GM23338 (cell line): Measurements from ENCODE around the gene CDC40. TPM values are rescaled to one million over a fixed set of nuclear protein-coding genes. Genes with fewer than 3 reads are reported as not detected.

Source experiments
- ATAC-seq: fragments of 200-7000 bp; cut with Tn5 transposase; 3 replicates; pipeline ENCODE4 v1.9.1; 2020
- DNase-seq: peaks from one replicate; pipeline ENCODE4 v3.0.0-alpha.2; 2015; ENCODE audit warnings: low spot score
- H2AFZ ChIP-seq: fragments of 200-600 bp; sonication (generic); 2 replicates; pipeline ENCODE4 v1.8.0; 2016; ENCODE audit warnings: antibody characterized with exemption, mild to moderate bottlenecking, moderate library complexity
- H3F3A ChIP-seq: fragments of 200-600 bp; sonication (generic); replicated peaks from 2 replicates; pipeline ENCODE4 v1.8.0; 2017; ENCODE audit warnings: antibody characterized with exemption, mixed run types, low read depth
- H3K27ac ChIP-seq: fragments of 200-600 bp; sonication (generic); 2 replicates; pipeline ENCODE4 v1.6.1; 2016; ENCODE audit warnings: low read depth
- H3K27me3 ChIP-seq: fragments of 200-600 bp; sonication (generic); 2 replicates; pipeline ENCODE4 v1.8.0; 2016; ENCODE audit warnings: mild to moderate bottlenecking, mixed run types, moderate library complexity; ENCODE audit not compliant: insufficient read depth
- H3K36me3 ChIP-seq: fragments of 200-600 bp; sonication (generic); 2 replicates; pipeline ENCODE4 v1.8.0; 2016; ENCODE audit warnings: mild to moderate bottlenecking; ENCODE audit not compliant: insufficient read depth
- H3K4me1 ChIP-seq: fragments of 200-600 bp; sonication (generic); 2 replicates; pipeline ENCODE4 v1.8.0; 2016; ENCODE audit warnings: mild to moderate bottlenecking, moderate library complexity; ENCODE audit not compliant: insufficient read depth
- H3K4me2 ChIP-seq: fragments of 200-600 bp; sonication (generic); 2 replicates; pipeline ENCODE4 v1.7.1; 2017; ENCODE audit warnings: mixed run types
- H3K4me3 ChIP-seq: fragments of 200-600 bp; sonication (generic); 2 replicates; pipeline ENCODE4 v1.6.1; 2016; ENCODE audit warnings: mixed run types
- H3K79me2 ChIP-seq: fragments of 200-600 bp; sonication (generic); replicated peaks from 2 replicates; pipeline ENCODE4 v1.8.0; 2017; ENCODE audit warnings: mild to moderate bottlenecking; ENCODE audit not compliant: insufficient read depth
- H3K9me2 ChIP-seq: fragments of 200-600 bp; sonication (generic); 2 replicates; pipeline ENCODE4 v1.8.0; 2017; ENCODE audit not compliant: insufficient read depth
- H4K20me1 ChIP-seq: fragments of 200-600 bp; sonication (generic); replicated peaks from 2 replicates; pipeline ENCODE4 v1.8.0; 2017; ENCODE audit warnings: mild to moderate bottlenecking; ENCODE audit not compliant: insufficient read depth
- H3K27ac Mint-ChIP-seq: 2 replicates; pipeline ENCODE4 v1.8.0; 2020; ENCODE audit warnings: inconsistent platforms, mild to moderate bottlenecking, moderate library complexity, mixed read lengths
- H3K27me3 Mint-ChIP-seq: 3 replicates; pipeline ENCODE4 v1.8.0; 2022; ENCODE audit warnings: low read depth, mild to moderate bottlenecking, moderate library complexity, mixed read lengths, inconsistent platforms; ENCODE audit not compliant: insufficient read depth, poor library complexity
- H3K36me3 Mint-ChIP-seq: 3 replicates; pipeline ENCODE4 v1.8.0; 2021; ENCODE audit warnings: low read depth, mild to moderate bottlenecking, inconsistent platforms, moderate library complexity, mixed read lengths
- H3K4me1 Mint-ChIP-seq: 3 replicates; pipeline ENCODE4 v1.8.0; 2020; ENCODE audit warnings: mild to moderate bottlenecking, inconsistent platforms, mixed read lengths
- H3K4me3 Mint-ChIP-seq: 3 replicates; pipeline ENCODE4 v1.8.0; 2021; ENCODE audit warnings: moderate library complexity, mild to moderate bottlenecking, inconsistent platforms, mixed read lengths
- H3K9me3 Mint-ChIP-seq: 3 replicates; pipeline ENCODE4 v1.8.0; 2020; ENCODE audit warnings: moderate library complexity, mild to moderate bottlenecking, inconsistent platforms, mixed read lengths
- CREB1 ChIP-seq: fragments of 250-450 bp; sonication (Bioruptor Pico); IDR thresholded peaks from 2 replicates; pipeline ENCODE4 v1.5.0; 2020; ENCODE audit warnings: low read depth, mild to moderate bottlenecking, moderate library complexity
- EZH2phosphoT487 ChIP-seq: fragments of 200-600 bp; sonication (generic); IDR thresholded peaks from one replicate; pipeline ENCODE4 v1.8.1; 2018; ENCODE audit warnings: antibody characterized with exemption; ENCODE audit not compliant: unreplicated experiment
- JUNB ChIP-seq: IDR thresholded peaks from one replicate; pipeline ENCODE4 v1.6.1; 2016; ENCODE audit warnings: antibody characterized with exemption; ENCODE audit not compliant: unreplicated experiment
- NANOG ChIP-seq: IDR thresholded peaks from 2 replicates; pipeline ENCODE4 v1.6.1; 2016; ENCODE audit warnings: antibody characterized with exemption, borderline replicate concordance
- POLR2AphosphoS5 ChIP-seq: IDR thresholded peaks from 2 replicates; pipeline ENCODE4 v1.6.1; 2016; ENCODE audit warnings: antibody characterized with exemption, low read depth
- STAT1 ChIP-seq: IDR thresholded peaks from one replicate; pipeline ENCODE4 v1.6.1; 2016; ENCODE audit warnings: antibody characterized with exemption; ENCODE audit not compliant: unreplicated experiment
- ZNF114 ChIP-seq: fragments of 250-450 bp; sonication (Bioruptor Pico); IDR thresholded peaks from 2 replicates; pipeline ENCODE4 v1.5.0; 2020; ENCODE audit warnings: mild to moderate bottlenecking, moderate library complexity
- ZNF331 ChIP-seq: fragments of 250-450 bp; sonication (Bioruptor Pico); IDR thresholded peaks from 2 replicates; pipeline ENCODE4 v1.5.0; 2020; ENCODE audit warnings: low read depth, mild to moderate bottlenecking, moderate library complexity
- polyA plus RNA-seq: library from polyadenylated mRNA; unstranded; fragments of >200 nt; fragmentation: Nextera tagmentation; extraction: Ambion mirVana; gene quantifications from 2 replicates; pipeline ENCODE4 v1.2.1, GENCODE V29; 2016
- total RNA-seq: library from RNA; depleted of rRNA; stranded (reverse); fragments of >200 nt; shearing (Covaris generic); gene quantifications from 2 replicates; pipeline ENCODE4 v1.2.3, GENCODE V29; 2014
- TF ChIP-seq, protein P1 (sequence below): IDR thresholded peaks from 2 replicates; pipeline ENCODE4 v1.6.1; 2016; ENCODE audit warnings: antibody characterized with exemption
- TF ChIP-seq, protein P2 (sequence below): fragments of 250-450 bp; sonication (Bioruptor Pico); IDR thresholded peaks from 2 replicates; pipeline ENCODE4 v1.5.0; 2020; ENCODE audit warnings: mild to moderate bottlenecking, moderate library complexity

Gene CDC40
- total and polyA plus RNA-seq, 2 experiments from 2014 or later: 28.9 to 58.4 TPM

DNA sequence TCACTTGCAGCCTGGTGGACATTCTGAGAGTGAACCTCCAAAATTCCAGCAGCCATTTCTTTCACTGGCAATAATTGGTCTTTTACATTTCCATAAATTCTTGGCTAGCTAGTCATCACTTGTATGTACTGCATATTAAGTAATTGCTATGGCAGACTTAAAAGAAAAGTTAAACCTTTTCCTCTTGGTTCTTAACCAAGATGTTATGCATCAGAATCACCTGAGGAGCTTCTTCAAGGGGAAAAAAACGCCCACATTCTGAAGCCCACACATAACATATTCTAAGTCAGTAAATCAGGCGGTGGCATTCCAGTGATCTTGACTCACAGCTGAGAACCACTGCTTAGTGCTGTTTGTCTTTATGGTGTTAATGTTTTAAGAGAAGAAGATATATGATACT, 37.0 kb downstream of the CDC40 start:
- DNase-seq (peak; percentile 27), ATAC-seq (no peak)
- H3K9me3 Mint-ChIP-seq: no peaks in the 10 kb centered on the region
- no peaks in the 10 kb centered on the region for H3F3A ChIP-seq
- H3K4me3 Mint-ChIP-seq: no peak overlapping the region
- peaks cover 24% of the 10 kb centered on the region for H3K36me3 ChIP-seq
- no peak overlapping the region for H3K4me2 ChIP-seq
- peaks cover 61% of the 10 kb centered on the region for H3K36me3 Mint-ChIP-seq
- no peak overlapping the region for H3K4me3 ChIP-seq
- H3K79me2 ChIP-seq: no peaks in the 10 kb centered on the region
- TF ChIP-seq ZNF331 (no peak), NANOG (no peak), EZH2phosphoT487 (no peak), POLR2AphosphoS5 (no peak), CREB1 (CRISPR knock-in tag) (no peak), JUNB (no peak), STAT1 (no peak), ZNF114 (CRISPR knock-in tag) (no peak)
- TF ChIP-seq, protein P1, sequence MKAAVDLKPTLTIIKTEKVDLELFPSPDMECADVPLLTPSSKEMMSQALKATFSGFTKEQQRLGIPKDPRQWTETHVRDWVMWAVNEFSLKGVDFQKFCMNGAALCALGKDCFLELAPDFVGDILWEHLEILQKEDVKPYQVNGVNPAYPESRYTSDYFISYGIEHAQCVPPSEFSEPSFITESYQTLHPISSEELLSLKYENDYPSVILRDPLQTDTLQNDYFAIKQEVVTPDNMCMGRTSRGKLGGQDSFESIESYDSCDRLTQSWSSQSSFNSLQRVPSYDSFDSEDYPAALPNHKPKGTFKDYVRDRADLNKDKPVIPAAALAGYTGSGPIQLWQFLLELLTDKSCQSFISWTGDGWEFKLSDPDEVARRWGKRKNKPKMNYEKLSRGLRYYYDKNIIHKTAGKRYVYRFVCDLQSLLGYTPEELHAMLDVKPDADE: no peak
- peaks cover 2% of the 10 kb centered on the region for H3K27me3 Mint-ChIP-seq
- no peaks in the 10 kb centered on the region for H3K9me2 ChIP-seq
- 0 out of 2 replicates have a peak, but pooled peaks cover 3% of the 10 kb centered on the region for H4K20me1 ChIP-seq
- H3K4me1 Mint-ChIP-seq: no peaks in the 10 kb centered on the region
- no peaks in the 10 kb centered on the region for H3K4me1 ChIP-seq
- no peak overlapping the region for H3K27ac Mint-ChIP-seq
- no peak overlapping the region for H3K27ac ChIP-seq
- H3K27me3 ChIP-seq: no peaks in the 10 kb centered on the region
- no peak overlapping the region for H2AFZ ChIP-seq

DNA sequence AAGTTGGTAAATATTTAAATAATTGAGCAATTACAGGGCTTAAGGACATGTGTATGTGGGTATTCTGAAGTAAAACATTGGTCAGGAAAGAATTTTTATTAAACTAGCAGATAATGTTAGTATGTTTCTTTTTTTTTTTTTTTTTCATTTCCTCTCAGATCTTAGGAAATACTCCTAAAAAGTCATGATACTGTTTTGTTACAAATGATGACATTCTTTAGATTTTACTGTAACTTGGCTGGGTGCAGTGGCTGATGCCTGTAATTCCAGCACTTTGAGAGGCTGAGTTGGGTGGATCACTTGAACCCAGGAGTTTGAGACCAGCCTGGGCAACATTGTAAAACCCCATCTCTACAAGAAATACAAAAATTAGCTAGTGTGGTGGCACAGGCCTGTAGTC, 41.5 kb downstream of the CDC40 start:
- no peaks in the 10 kb centered on the region for H3K4me1 Mint-ChIP-seq
- peaks cover 3% of the 10 kb centered on the region; the same call in 1 of the 2 replicates for H4K20me1 ChIP-seq
- no peaks in the 10 kb centered on the region for H3K27me3 ChIP-seq
- peaks cover 38% of the 10 kb centered on the region for H3K36me3 Mint-ChIP-seq
- H3F3A ChIP-seq: no peaks in the 10 kb centered on the region
- H3K27ac Mint-ChIP-seq: no peak overlapping the region
- no peak overlapping the region for H3K27ac ChIP-seq
- ATAC-seq (no peak), DNase-seq (no peak)
- no peaks in the 10 kb centered on the region for H3K9me2 ChIP-seq
- no peaks in the 10 kb centered on the region for H3K9me3 Mint-ChIP-seq
- peaks cover 24% of the 10 kb centered on the region for H3K36me3 ChIP-seq
- H3K4me2 ChIP-seq: no peak overlapping the region
- no peaks in the 10 kb centered on the region for H3K4me1 ChIP-seq
- H3K79me2 ChIP-seq: no peaks in the 10 kb centered on the region
- H3K4me3 Mint-ChIP-seq: no peak overlapping the region
- TF ChIP-seq STAT1 (no peak), EZH2phosphoT487 (no peak)
- TF ChIP-seq, protein P2, sequence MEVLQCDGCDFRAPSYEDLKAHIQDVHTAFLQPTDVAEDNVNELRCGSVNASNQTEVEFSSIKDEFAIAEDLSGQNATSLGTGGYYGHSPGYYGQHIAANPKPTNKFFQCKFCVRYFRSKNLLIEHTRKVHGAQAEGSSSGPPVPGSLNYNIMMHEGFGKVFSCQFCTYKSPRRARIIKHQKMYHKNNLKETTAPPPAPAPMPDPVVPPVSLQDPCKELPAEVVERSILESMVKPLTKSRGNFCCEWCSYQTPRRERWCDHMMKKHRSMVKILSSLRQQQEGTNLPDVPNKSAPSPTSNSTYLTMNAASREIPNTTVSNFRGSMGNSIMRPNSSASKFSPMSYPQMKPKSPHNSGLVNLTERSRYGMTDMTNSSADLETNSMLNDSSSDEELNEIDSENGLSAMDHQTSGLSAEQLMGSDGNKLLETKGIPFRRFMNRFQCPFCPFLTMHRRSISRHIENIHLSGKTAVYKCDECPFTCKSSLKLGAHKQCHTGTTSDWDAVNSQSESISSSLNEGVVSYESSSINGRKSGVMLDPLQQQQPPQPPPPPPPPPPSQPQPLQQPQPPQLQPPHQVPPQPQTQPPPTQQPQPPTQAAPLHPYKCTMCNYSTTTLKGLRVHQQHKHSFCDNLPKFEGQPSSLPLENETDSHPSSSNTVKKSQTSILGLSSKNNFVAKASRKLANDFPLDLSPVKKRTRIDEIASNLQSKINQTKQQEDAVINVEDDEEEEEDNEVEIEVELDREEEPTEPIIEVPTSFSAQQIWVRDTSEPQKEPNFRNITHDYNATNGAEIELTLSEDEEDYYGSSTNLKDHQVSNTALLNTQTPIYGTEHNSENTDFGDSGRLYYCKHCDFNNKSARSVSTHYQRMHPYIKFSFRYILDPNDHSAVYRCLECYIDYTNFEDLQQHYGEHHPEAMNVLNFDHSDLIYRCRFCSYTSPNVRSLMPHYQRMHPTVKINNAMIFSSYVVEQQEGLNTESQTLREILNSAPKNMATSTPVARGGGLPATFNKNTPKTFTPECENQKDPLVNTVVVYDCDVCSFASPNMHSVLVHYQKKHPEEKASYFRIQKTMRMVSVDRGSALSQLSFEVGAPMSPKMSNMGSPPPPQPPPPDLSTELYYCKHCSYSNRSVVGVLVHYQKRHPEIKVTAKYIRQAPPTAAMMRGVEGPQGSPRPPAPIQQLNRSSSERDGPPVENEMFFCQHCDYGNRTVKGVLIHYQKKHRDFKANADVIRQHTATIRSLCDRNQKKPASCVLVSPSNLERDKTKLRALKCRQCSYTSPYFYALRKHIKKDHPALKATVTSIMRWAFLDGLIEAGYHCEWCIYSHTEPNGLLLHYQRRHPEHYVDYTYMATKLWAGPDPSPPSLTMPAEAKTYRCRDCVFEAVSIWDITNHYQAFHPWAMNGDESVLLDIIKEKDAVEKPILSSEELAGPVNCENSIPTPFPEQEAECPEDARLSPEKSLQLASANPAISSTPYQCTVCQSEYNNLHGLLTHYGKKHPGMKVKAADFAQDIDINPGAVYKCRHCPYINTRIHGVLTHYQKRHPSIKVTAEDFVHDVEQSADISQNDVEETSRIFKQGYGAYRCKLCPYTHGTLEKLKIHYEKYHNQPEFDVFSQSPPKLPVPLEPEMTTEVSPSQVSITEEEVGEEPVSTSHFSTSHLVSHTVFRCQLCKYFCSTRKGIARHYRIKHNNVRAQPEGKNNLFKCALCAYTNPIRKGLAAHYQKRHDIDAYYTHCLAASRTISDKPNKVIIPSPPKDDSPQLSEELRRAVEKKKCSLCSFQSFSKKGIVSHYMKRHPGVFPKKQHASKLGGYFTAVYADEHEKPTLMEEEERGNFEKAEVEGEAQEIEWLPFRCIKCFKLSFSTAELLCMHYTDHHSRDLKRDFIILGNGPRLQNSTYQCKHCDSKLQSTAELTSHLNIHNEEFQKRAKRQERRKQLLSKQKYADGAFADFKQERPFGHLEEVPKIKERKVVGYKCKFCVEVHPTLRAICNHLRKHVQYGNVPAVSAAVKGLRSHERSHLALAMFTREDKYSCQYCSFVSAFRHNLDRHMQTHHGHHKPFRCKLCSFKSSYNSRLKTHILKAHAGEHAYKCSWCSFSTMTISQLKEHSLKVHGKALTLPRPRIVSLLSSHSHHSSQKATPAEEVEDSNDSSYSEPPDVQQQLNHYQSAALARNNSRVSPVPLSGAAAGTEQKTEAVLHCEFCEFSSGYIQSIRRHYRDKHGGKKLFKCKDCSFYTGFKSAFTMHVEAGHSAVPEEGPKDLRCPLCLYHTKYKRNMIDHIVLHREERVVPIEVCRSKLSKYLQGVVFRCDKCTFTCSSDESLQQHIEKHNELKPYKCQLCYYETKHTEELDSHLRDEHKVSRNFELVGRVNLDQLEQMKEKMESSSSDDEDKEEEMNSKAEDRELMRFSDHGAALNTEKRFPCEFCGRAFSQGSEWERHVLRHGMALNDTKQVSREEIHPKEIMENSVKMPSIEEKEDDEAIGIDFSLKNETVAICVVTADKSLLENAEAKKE (CRISPR knock-in tag): no peak
- no peak overlapping the region for H2AFZ ChIP-seq
- H3K27me3 Mint-ChIP-seq: peaks cover 2% of the 10 kb centered on the region
- no peak overlapping the region for H3K4me3 ChIP-seq
